CD8-positive, alpha-beta memory T cell (primary cell): ENCODE data around the gene TMEM87B. TPM values are rescaled to one million over a fixed set of nuclear protein-coding genes. Genes with fewer than 3 reads are reported as not detected.

Experiments
- CTCF ChIA-PET: fragments of 350-600 bp; sonication (Branson Sonifier 250); formaldehyde crosslinking; loops from one replicate; lab custom pipeline; 2021; ENCODE audit warnings: antibody characterized with exemption; lab: Charles Lee
- POLR2A ChIA-PET: fragments of 350-600 bp; sonication (Branson Sonifier 250); formaldehyde crosslinking; loops from one replicate; lab custom pipeline; 2021; ENCODE audit warnings: antibody characterized with exemption; lab: Charles Lee
- DNase-seq, 5 donors: peaks; one replicate each; pipeline versions ENCODE4 v3.0.0 to v3.0.0-alpha.2; 2020 to 2022; ENCODE audit warnings: mixed read lengths in 1 of 5
- H3K27ac ChIP-seq: one replicate; pipeline ENCODE4 v1.7.0; 2013; ENCODE audit warnings: low read depth, mild to moderate bottlenecking, low read length, moderate library complexity
- H3K27me3 ChIP-seq: 2 replicates; pipeline ENCODE4 v1.7.0; 2013; ENCODE audit warnings: low read length, mild to moderate bottlenecking; ENCODE audit not compliant: insufficient read depth, poor library complexity, severe bottlenecking
- H3K36me3 ChIP-seq: 2 replicates; pipeline ENCODE4 v1.7.0; 2013; ENCODE audit warnings: mild to moderate bottlenecking, low read length, moderate library complexity; ENCODE audit not compliant: insufficient read depth
- H3K4me1 ChIP-seq: 2 replicates; pipeline ENCODE4 v1.7.0; 2013; ENCODE audit warnings: mild to moderate bottlenecking, low read length, moderate library complexity; ENCODE audit not compliant: insufficient read depth
- H3K4me3 ChIP-seq: 2 replicates; pipeline ENCODE4 v1.7.0; 2013; ENCODE audit warnings: mild to moderate bottlenecking, low read length
- H3K9me3 ChIP-seq: 2 replicates; pipeline ENCODE4 v1.7.0; 2013; ENCODE audit warnings: mild to moderate bottlenecking, low read length
- H3K27ac Mint-ChIP-seq, 8 donors: one replicate each; pipeline ENCODE4 v1.8.0; 2020 to 2021; ENCODE audit warnings: mixed read lengths in 8 of 8, mild to moderate bottlenecking in 6 of 8, inconsistent platforms in 3 of 8, moderate library complexity in 3 of 8
- H3K27me3 Mint-ChIP-seq, 2 donors: one replicate each; pipeline ENCODE4 v1.8.0; 2020 to 2021; ENCODE audit warnings: mixed read lengths in 2 of 2, mild to moderate bottlenecking in 1 of 2, moderate library complexity in 1 of 2
- H3K36me3 Mint-ChIP-seq, 3 donors: one replicate each; pipeline ENCODE4 v1.8.0; 2020 to 2021; ENCODE audit warnings: mixed read lengths in 3 of 3, inconsistent platforms in 1 of 3, mild to moderate bottlenecking in 1 of 3
- H3K4me1 Mint-ChIP-seq, 3 donors: one replicate each; pipeline ENCODE4 v1.8.0; 2020 to 2021; ENCODE audit warnings: mixed read lengths in 3 of 3, inconsistent platforms in 1 of 3, mild to moderate bottlenecking in 1 of 3
- H3K4me3 Mint-ChIP-seq, 7 donors: one replicate each; pipeline ENCODE4 v1.8.0; 2020 to 2021; ENCODE audit warnings: mixed read lengths in 7 of 7, mild to moderate bottlenecking in 6 of 7, moderate library complexity in 4 of 7, inconsistent platforms in 2 of 7
- H3K9me3 Mint-ChIP-seq, 5 donors: one replicate each; pipeline ENCODE4 v1.8.0; 2020 to 2022; ENCODE audit warnings: mixed read lengths in 5 of 5, mild to moderate bottlenecking in 3 of 5, moderate library complexity in 2 of 5, inconsistent platforms in 1 of 5
- polyA plus RNA-seq: library from polyadenylated mRNA; unstranded; fragments of 300-500 nt; fragmentation: Illumina TruSeq; gene quantifications from one replicate; pipeline ENCODE4 v1.2.3, GENCODE V29; 2021
- total RNA-seq, 2 experiments: library from RNA; stranded (reverse); gene quantifications; one replicate each; pipeline ENCODE4 v1.2.3, GENCODE V29; 2021

TMEM87B gene
- total and polyA plus RNA-seq, 3 experiments from 2014 or later = 12.9 to 17.3 (median 16.8) TPM

DNA sequence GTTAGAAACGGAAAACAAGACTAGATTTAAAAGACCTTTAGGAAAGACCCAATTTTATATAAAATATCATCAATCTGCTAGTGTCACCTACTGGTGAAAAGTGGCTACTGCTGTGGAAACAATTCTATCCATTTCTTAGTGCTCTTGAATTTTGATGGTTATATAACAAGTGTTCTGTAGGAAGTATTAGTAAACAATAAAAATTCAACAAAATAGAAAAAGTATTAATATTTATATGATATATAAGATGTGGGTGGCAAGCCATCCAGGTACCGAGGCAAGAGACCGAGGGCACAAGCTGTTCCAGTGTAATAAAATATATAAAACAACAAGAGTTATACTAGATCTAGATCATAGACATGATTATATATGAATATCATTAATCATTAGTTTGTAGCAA, 6.2 kb upstream of the TMEM87B start:
- POLR2A ChIA-PET = no interaction called here

DNA sequence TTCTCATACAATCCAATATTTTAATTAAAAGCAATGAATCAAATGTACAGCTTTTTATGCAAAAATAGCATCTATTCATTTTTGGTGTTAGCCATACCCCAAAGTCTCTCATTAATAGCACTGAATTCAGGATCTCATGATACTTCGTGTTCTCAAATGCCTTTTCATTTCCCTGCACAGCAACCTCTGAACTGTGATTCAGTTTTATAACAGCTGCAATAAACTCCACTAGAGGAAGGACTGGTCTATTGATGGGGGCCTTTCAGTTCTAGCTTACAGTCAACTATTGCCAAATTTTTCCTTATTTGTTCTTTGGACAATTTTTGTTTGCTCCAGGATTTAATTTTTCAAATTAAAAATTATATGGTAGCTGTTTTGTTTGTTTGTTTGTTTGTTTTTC, 4.8 kb upstream of the TMEM87B start:
- H3K27me3 Mint-ChIP-seq = peaks cover 2 to 5% of the 10 kb centered on the region in 2 donors
- no peaks in the 10 kb centered on the region for H3K9me3 ChIP-seq
- POLR2A ChIA-PET = no interaction called here
- H3K4me1 ChIP-seq = peaks cover 7% of the 10 kb centered on the region
- H3K4me3 Mint-ChIP-seq = no peak overlapping the region
- peaks cover 8 to 11% (median 11%) of the 10 kb centered on the region in 3 donors for H3K4me1 Mint-ChIP-seq
- DNase-seq = no peak
- H3K4me3 ChIP-seq = no peak overlapping the region
- no peaks in the 10 kb centered on the region for H3K27me3 ChIP-seq
- no peaks in the 10 kb centered on the region for H3K36me3 ChIP-seq
- no peak overlapping the region for H3K27ac ChIP-seq
- no peak overlapping the region for H3K27ac Mint-ChIP-seq
- peaks cover 0 to 5% (median 3%) of the 10 kb centered on the region in 3 donors for H3K36me3 Mint-ChIP-seq
- H3K9me3 Mint-ChIP-seq = peaks cover under 1 to 9% (median 2%) of the 10 kb centered on the region in 5 donors
- CTCF ChIA-PET = interaction anchor here (3.4 kb wide), 1 partner anchor 163 kb away, joined by 17 read pairs; no protein-coding TSS in a partner anchor

More for the DNA sequence above, 6.2 kb upstream of the TMEM87B start:
- Mint-ChIP-seq H3K27ac (no peak overlapping the region), H3K36me3 (peaks cover 0 to 3% (median 0%) of the 10 kb centered on the region in 3 donors), H3K9me3 (peaks cover 2 to 11% (median 2%) of the 10 kb centered on the region in 5 donors), H3K27me3 (peaks cover 6 to 12% of the 10 kb centered on the region in 2 donors), H3K4me1 (peaks cover 6 to 8% (median 7%) of the 10 kb centered on the region in 3 donors), H3K4me3 (no peak overlapping the region)
- DNase-seq = peak in 2 of 5 donors; percentile 35 to 53
- H3K9me3 ChIP-seq = no peaks in the 10 kb centered on the region
- H3K4me3 ChIP-seq = no peak overlapping the region
- no peaks in the 10 kb centered on the region for H3K36me3 ChIP-seq
- no peaks in the 10 kb centered on the region for H3K27me3 ChIP-seq
- H3K27ac ChIP-seq = no peak overlapping the region
- CTCF ChIA-PET = interaction anchor here (2.0 kb wide), 1 partner anchor 161 kb away, joined by 7 read pairs; no protein-coding TSS in a partner anchor
- peaks cover 6% of the 10 kb centered on the region for H3K4me1 ChIP-seq

DNA sequence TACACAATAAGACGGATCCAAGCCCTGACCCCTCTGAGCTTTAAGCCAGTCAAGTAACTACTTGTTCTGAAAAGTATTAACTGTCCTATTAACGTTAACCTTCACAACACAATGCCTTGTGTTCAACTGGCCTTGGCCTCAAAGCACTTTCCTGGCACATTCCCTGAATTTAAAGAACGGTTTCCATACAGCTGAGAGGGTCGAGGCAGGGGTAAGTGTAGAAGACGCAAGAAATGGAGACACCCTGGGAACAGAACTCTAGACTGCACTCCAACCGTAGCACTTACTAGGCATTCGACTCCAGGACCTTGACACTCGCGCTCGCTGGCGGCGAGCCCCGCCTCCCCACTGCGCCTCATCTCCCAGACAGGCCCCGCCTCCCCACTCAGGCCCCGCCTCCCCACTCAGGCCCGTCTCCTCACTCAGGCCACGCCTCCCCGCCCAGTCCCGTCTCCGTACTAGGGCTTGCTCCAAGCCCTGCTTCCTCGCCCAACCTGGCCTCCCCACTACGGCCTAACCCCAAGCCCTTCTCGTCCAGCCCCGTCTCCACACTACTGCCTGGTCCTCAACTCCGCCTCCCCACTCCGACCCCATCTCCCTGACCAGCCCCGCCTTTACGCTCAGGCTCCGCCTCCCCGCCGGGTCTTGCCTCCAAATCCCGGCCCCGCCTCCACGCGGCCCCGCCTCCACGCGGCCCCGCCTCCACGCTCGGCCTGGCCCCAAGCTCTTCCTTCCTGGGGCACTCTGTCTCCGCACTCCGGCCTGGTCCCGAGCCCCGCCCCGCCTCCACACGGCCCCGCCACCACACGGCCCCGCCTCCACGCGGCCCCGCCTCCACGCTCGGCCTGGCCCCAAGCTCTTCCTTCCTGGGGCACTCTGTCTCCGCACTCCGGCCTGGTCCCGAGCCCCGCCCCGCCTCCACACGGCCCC, 887 bp upstream of the TMEM87B start:
- peak; percentile 95 to 99 (median 99) for DNase-seq
- H3K4me3 Mint-ChIP-seq = peak overlapping the region; percentile 94 to 99 (median 97)

GRCh38 chr2:112055730-112056625, 909 bp downstream of the TMEM87B start:
- Histone ChIP-seq H3K27me3 (no peaks in the 10 kb centered on the region), H3K4me3 (peak overlapping the region; percentile 76), H3K4me1 (peaks cover 26% of the 10 kb centered on the region), H3K9me3 (no peaks in the 10 kb centered on the region), H3K36me3 (peaks cover under 1% of the 10 kb centered on the region), H3K27ac (peak overlapping the region; percentile 85)
- ChIA-PET POLR2A (interaction anchor here (0.7 to 1.3 kb wide), 4 partner anchors 168 to 589 kb away, joined by 3 to 5 read pairs (median 4); partner anchors contain the start of gene SLC20A1), CTCF (interaction anchor here (1.0 kb wide), 1 partner anchor 169 kb away, joined by 4 read pairs; no protein-coding TSS in a partner anchor)
- Mint-ChIP-seq H3K27ac (peak overlapping the region; percentile 74 to 97 (median 91)), H3K27me3 (no peaks in the 10 kb centered on the region), H3K4me1 (peaks cover 38 to 46% (median 45%) of the 10 kb centered on the region in 3 donors), H3K9me3 (no peaks in the 10 kb centered on the region), H3K4me3 (peak overlapping the region; percentile 85 to 98 (median 95)), H3K36me3 (peaks cover 0 to 36% (median 2%) of the 10 kb centered on the region in 3 donors)
- peak in 4 of 5 donors; percentile 7 to 26 (median 14) for DNase-seq

More for the DNA sequence above, 887 bp upstream of the TMEM87B start:
- ChIA-PET POLR2A (interaction anchor here (0.6 to 1.6 kb wide), 6 partner anchors 166 to 1196 kb away, joined by 3 to 5 read pairs (median 4); partner anchors contain the start of genes ANAPC1, BCL2L11 and SLC20A1), CTCF (interaction anchor here (1.0 to 1.2 kb wide), 2 partner anchors 201 to 592 kb away, joined by 3 read pairs; partner anchors contain the start of genes SLC20A1 and ZC3H8)
- peaks cover 0 to 23% (median 2%) of the 10 kb centered on the region in 3 donors for H3K36me3 Mint-ChIP-seq
- peak overlapping the region; percentile 83 for H3K4me3 ChIP-seq
- H3K9me3 ChIP-seq = no peaks in the 10 kb centered on the region
- peak overlapping the region; percentile 93 to 99 (median 98) for H3K27ac Mint-ChIP-seq
- peaks cover 35 to 43% (median 41%) of the 10 kb centered on the region in 3 donors for H3K4me1 Mint-ChIP-seq
- no peaks in the 10 kb centered on the region for H3K9me3 Mint-ChIP-seq
- no peaks in the 10 kb centered on the region for H3K27me3 ChIP-seq
- H3K27me3 Mint-ChIP-seq = no peaks in the 10 kb centered on the region
- H3K4me1 ChIP-seq = peaks cover 26% of the 10 kb centered on the region
- peak overlapping the region; percentile 62 for H3K27ac ChIP-seq
- H3K36me3 ChIP-seq = no peaks in the 10 kb centered on the region

GRCh38 chr2:112056626-112056987, 1.5 kb downstream of the TMEM87B start:
- Histone ChIP-seq H3K4me1 (peaks cover 26% of the 10 kb centered on the region), H3K9me3 (no peaks in the 10 kb centered on the region), H3K4me3 (peak overlapping the region; percentile 76), H3K27ac (peak overlapping the region; percentile 85), H3K36me3 (peaks cover 6% of the 10 kb centered on the region), H3K27me3 (no peaks in the 10 kb centered on the region)
- Mint-ChIP-seq H3K4me3 (peak overlapping the region; percentile 85 to 98 (median 95)), H3K27me3 (no peaks in the 10 kb centered on the region), H3K27ac (peak overlapping the region in 7 of 8 donors; percentile 74 to 97 (median 92)), H3K9me3 (no peaks in the 10 kb centered on the region), H3K4me1 (peaks cover 40 to 51% (median 50%) of the 10 kb centered on the region in 3 donors), H3K36me3 (peaks cover 0 to 43% (median 5%) of the 10 kb centered on the region in 3 donors)
- no peak for DNase-seq
- CTCF ChIA-PET = no interaction called here
- POLR2A ChIA-PET = no interaction called here

DNA sequence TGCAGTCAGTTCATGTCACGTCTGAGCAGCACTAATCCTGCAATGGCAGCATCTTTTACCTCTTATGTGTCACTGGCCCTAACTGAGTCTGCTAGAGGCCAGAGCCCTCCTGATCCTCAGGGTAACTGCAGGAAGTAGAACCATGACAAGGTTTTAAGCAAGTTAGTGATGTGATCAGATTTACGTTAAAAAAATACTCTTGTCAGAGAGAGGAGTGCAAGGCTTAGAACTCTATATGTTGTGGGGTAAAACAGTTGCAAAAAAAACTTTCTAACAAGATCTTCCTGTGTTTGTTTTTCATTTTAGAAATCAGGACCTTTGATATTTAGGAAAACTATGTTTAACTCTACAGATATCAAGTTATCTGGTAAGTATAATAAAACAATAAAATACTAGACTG, 4.6 kb downstream of the TMEM87B start:
- CTCF ChIA-PET = no interaction called here
- H3K4me1 ChIP-seq = peaks cover 19% of the 10 kb centered on the region
- Mint-ChIP-seq H3K36me3 (peaks cover 0 to 71% (median 28%) of the 10 kb centered on the region in 3 donors), H3K27me3 (no peaks in the 10 kb centered on the region), H3K4me3 (peak overlapping the region in 1 of 7 donors; percentile 26), H3K27ac (no peak overlapping the region), H3K9me3 (no peaks in the 10 kb centered on the region), H3K4me1 (peaks cover 53 to 68% (median 61%) of the 10 kb centered on the region in 3 donors)
- H3K27me3 ChIP-seq = no peaks in the 10 kb centered on the region
- no peaks in the 10 kb centered on the region for H3K9me3 ChIP-seq
- POLR2A ChIA-PET = no interaction called here
- peaks cover 25% of the 10 kb centered on the region for H3K36me3 ChIP-seq
- no peak for DNase-seq
- H3K27ac ChIP-seq = no peak overlapping the region
- no peak overlapping the region for H3K4me3 ChIP-seq

DNA sequence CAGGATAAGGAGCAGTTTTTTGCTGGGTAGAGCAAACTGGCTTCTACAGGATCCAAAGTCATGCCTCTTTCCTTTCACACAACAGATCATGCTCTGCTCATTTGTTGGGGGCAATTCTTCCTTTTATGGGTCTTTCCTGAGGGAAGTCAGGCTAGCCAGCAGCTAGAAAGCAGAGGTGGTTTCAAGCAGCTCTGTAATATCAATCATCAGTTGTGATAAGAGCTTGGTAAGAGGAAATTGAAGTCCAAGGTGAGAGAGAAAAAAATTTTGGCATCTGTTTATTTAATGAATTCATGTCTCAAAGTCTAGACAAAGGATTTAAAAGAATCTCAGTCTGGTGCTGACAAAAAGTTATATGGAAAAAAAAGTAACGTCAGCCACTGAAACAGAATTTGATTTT, 6.2 kb downstream of the TMEM87B start:
- peaks cover 55 to 73% (median 66%) of the 10 kb centered on the region in 3 donors for H3K4me1 Mint-ChIP-seq
- peak overlapping the region in 1 of 8 donors; percentile 9 for H3K27ac Mint-ChIP-seq
- no peak for DNase-seq
- H3K4me1 ChIP-seq = peaks cover 13% of the 10 kb centered on the region
- H3K36me3 Mint-ChIP-seq = peaks cover 0 to 74% (median 38%) of the 10 kb centered on the region in 3 donors
- H3K9me3 Mint-ChIP-seq = no peaks in the 10 kb centered on the region
- H3K27me3 Mint-ChIP-seq = no peaks in the 10 kb centered on the region
- no peaks in the 10 kb centered on the region for H3K9me3 ChIP-seq
- H3K27ac ChIP-seq = no peak overlapping the region
- H3K36me3 ChIP-seq = peaks cover 33% of the 10 kb centered on the region
- H3K27me3 ChIP-seq = no peaks in the 10 kb centered on the region
- H3K4me3 ChIP-seq = no peak overlapping the region
- no peak overlapping the region for H3K4me3 Mint-ChIP-seq
- CTCF ChIA-PET = no interaction called here
- POLR2A ChIA-PET = no interaction called here
